ENCODE data around the gene RECQL5.
"Not testable (repeated sequence)": the region's sequence is repeated elsewhere in the genome, so short reads cannot be mapped to it uniquely, and the experiment has no call there.

Gene RECQL5

GRCh38 chr17:75601057-75601987 lies 65.6 kb downstream of the RECQL5 start:
- no peaks in the 10 kb centered on the region for H3K27me3 ChIP-seq (ENCODE audit: control insufficient read depth in 1 of 2, insufficient read depth in 2 of 2, low read length in 2 of 2)
- H3K27ac ChIP-seq (ENCODE audit: low read depth, low read length): no peak overlapping the region
- peaks cover 8 to 12% of the 10 kb centered on the region in 2 donors for H3K4me1 ChIP-seq (ENCODE audit: control insufficient read depth in 1 of 2, insufficient read depth in 2 of 2, low read length in 2 of 2)
- no peaks in the 10 kb centered on the region for H3K9me3 ChIP-seq (ENCODE audit: control insufficient read depth in 1 of 2, low read length in 2 of 2)
- H3K4me3 ChIP-seq (ENCODE audit: low read depth in 1 of 2, low read length in 2 of 2): no peak overlapping the region
- peak overlapping the region; percentile 1 to 18 for H3K9ac ChIP-seq (ENCODE audit: low read depth in 1 of 2, low read length in 2 of 2)
- no peaks in the 10 kb centered on the region for H3K36me3 ChIP-seq (ENCODE audit: control insufficient read depth in 1 of 2, insufficient read depth in 2 of 2, low read length in 2 of 2)

DNA sequence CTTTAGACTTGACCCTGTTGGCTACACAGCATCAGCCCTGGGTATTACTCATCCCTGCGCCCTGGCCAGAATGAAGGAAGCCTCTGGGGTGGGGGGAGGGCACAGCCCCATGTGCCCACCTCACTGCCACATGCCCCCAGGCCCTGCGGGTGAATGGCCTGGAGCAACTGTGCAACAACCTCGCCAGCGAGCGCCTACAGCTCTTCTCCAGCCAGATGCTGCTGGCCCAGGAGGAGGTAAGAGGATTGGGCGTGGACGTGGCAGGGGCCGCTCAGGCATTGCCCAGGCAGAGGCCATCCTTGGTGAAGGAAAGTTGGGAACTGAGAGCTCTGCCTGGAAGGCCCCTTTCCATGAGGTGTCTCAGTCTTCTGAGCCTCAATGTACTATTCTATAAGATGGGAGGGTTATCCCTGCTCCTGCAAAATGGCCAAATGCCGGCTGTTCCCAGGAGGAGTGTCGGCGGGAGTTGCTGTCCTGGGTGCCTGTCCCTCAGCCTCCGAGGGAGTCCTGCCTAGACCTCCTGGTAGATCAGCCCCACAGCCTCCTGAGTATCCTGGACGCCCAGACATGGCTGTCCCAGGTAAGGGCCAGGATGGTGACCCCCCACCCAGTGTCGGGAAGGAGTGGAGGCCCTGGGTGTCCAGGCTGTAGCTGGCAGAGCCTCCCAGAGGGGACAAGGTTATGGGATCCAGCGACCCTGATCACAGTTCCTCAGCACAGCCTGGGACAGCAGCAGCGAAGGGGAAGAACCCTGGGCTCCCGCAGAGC lies 70.5 kb downstream of the RECQL5 start:
- no peaks in the 10 kb centered on the region for H3K9me3 ChIP-seq (ENCODE audit: control insufficient read depth in 1 of 2, low read length in 2 of 2)
- no peak overlapping the region for H3K27ac ChIP-seq (ENCODE audit: low read depth, low read length)
- H3K36me3 ChIP-seq (ENCODE audit: control insufficient read depth in 1 of 2, insufficient read depth in 2 of 2, low read length in 2 of 2): no peaks in the 10 kb centered on the region
- H3K4me1 ChIP-seq (ENCODE audit: control insufficient read depth in 1 of 2, insufficient read depth in 2 of 2, low read length in 2 of 2): peaks cover 0 to 2% of the 10 kb centered on the region in 2 donors
- no peak overlapping the region for H3K4me3 ChIP-seq (ENCODE audit: low read depth in 1 of 2, low read length in 2 of 2)
- no peaks in the 10 kb centered on the region for H3K27me3 ChIP-seq (ENCODE audit: control insufficient read depth in 1 of 2, insufficient read depth in 2 of 2, low read length in 2 of 2)
- H3K9ac ChIP-seq (ENCODE audit: low read depth in 1 of 2, low read length in 2 of 2): no peak overlapping the region

GRCh38 chr17:75595920-75596313 lies 71.0 kb downstream of the RECQL5 start:
- Histone ChIP-seq H3K27ac (ENCODE audit: low read depth, low read length) (no peak overlapping the region), H3K9ac (ENCODE audit: low read depth in 1 of 2, low read length in 2 of 2) (no peak overlapping the region), H3K27me3 (ENCODE audit: control insufficient read depth in 1 of 2, insufficient read depth in 2 of 2, low read length in 2 of 2) (no peaks in the 10 kb centered on the region), H3K4me1 (ENCODE audit: control insufficient read depth in 1 of 2, insufficient read depth in 2 of 2, low read length in 2 of 2) (no peaks in the 10 kb centered on the region), H3K36me3 (ENCODE audit: control insufficient read depth in 1 of 2, insufficient read depth in 2 of 2, low read length in 2 of 2) (no peaks in the 10 kb centered on the region), H3K4me3 (ENCODE audit: low read depth in 1 of 2, low read length in 2 of 2) (no peak overlapping the region), H3K9me3 (ENCODE audit: control insufficient read depth in 1 of 2, low read length in 2 of 2) (no peaks in the 10 kb centered on the region)

DNA sequence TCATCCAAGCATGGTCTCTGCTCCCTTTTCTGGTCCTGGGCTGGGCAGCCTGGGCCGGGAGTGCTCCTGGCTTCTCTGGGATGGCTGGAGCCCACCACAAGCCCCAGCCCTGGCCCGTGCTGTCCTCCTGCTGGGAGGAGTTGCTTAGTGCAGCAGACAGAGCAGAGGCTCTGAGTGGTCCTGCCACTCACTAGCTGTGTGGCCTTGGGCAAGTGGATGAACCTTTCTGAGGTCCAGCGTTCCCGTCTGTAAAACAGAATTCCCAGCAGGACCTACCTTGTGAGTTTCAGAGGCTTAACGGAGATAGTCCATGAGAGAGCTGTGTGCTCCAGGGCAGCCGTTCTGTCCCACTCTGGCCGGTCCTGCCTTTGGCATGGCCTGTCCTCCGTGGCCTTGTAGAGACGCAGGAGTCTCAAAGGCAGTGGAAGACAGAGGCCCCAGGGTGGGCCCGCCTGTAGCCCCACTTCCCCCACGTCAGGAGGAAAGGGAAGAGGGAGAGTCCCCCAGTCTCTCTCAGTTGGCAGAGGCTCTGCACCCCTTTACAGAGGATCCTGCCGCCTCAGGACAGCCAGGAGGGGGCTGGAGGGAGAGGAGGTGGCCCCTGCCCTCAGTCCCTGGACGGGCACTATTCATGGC lies 71.6 kb downstream of the RECQL5 start:
- Histone ChIP-seq H3K36me3 (ENCODE audit: control insufficient read depth in 1 of 2, insufficient read depth in 2 of 2, low read length in 2 of 2) (no peaks in the 10 kb centered on the region), H3K9ac (ENCODE audit: low read depth in 1 of 2, low read length in 2 of 2) (no peak overlapping the region), H3K4me3 (ENCODE audit: low read depth in 1 of 2, low read length in 2 of 2) (no peak overlapping the region), H3K9me3 (ENCODE audit: control insufficient read depth in 1 of 2, low read length in 2 of 2) (no peaks in the 10 kb centered on the region), H3K27me3 (ENCODE audit: control insufficient read depth in 1 of 2, insufficient read depth in 2 of 2, low read length in 2 of 2) (no peaks in the 10 kb centered on the region), H3K27ac (ENCODE audit: low read depth, low read length) (no peak overlapping the region), H3K4me1 (ENCODE audit: control insufficient read depth in 1 of 2, insufficient read depth in 2 of 2, low read length in 2 of 2) (no peaks in the 10 kb centered on the region)

DNA sequence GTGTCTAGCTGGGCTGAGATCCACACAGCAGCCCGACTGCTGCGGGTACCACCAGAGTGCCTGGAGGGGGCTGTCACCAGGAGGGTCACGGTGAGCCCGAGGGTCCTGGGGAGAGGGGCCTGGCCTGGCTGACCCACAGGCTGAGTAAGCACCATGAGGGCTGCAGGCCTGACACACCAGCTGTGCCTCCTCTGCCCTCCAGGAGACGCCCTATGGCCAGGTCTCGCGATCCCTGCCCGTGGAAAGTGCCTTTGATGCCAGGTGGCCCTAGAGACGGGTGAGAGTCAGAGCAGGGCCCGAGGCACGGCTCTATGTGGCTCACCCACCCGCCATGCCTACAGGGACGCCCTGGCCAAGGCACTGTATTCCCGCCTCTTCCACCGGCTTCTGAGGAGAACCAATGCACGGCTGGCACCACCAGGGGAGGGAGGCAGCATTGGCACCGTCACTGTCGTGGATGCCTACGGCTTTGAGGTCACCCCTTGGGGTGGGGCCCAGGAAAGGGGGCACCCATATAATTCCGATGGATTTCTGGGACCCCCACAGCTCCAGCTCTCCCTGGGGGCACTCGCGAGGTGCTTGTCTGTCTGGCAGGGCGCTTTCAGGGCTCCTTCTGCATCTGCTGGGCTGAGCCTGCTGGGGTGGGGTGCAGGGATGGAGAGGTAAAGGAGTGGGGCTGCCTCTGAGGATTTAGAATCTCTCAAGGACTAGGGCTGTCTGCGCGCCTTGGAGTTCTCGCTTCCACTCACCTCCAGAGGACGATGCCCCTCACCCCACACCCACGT lies 72.3 kb downstream of the RECQL5 start:
- Histone ChIP-seq H3K36me3 (ENCODE audit: control insufficient read depth in 1 of 2, insufficient read depth in 2 of 2, low read length in 2 of 2) (no peaks in the 10 kb centered on the region), H3K9ac (ENCODE audit: low read depth in 1 of 2, low read length in 2 of 2) (no peak overlapping the region), H3K9me3 (ENCODE audit: control insufficient read depth in 1 of 2, low read length in 2 of 2) (no peaks in the 10 kb centered on the region)

DNA sequence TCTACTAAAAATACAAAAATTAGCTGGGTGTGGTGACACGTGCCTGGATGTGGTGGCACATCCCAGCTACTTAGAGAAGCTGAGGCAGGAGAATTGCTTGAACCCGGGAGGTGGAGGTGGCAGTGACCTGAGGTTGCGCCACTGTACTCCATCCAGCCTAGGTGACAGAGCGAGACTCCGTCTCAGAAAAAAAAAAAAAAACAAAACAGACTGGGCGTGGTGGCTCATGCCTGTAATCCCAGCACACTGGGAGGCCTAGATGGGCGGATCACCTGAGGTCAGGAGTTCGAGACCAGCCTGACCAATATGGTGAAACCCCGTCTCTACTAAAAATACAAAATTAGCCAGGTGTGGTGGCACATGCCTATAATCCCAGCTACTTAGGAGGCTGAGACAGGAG lies 73.5 kb downstream of the RECQL5 start:
- H3K36me3 ChIP-seq (ENCODE audit: control insufficient read depth in 1 of 2, insufficient read depth in 2 of 2, low read length in 2 of 2); H3K27me3 ChIP-seq (ENCODE audit: control insufficient read depth in 1 of 2, insufficient read depth in 2 of 2, low read length in 2 of 2); H3K4me1 ChIP-seq (ENCODE audit: control insufficient read depth in 1 of 2, insufficient read depth in 2 of 2, low read length in 2 of 2); H3K4me3 ChIP-seq (ENCODE audit: low read depth in 1 of 2, low read length in 2 of 2); H3K9ac ChIP-seq (ENCODE audit: low read depth in 1 of 2, low read length in 2 of 2); H3K9me3 ChIP-seq (ENCODE audit: control insufficient read depth in 1 of 2, low read length in 2 of 2); H3K27ac ChIP-seq (ENCODE audit: low read depth, low read length): not testable (repeated sequence)

More for the DNA sequence above, 72.3 kb downstream of the RECQL5 start:
- H3K4me3 ChIP-seq (ENCODE audit: low read depth in 1 of 2, low read length in 2 of 2): no peak overlapping the region
- no peak overlapping the region for H3K27ac ChIP-seq (ENCODE audit: low read depth, low read length)
- no peaks in the 10 kb centered on the region for H3K4me1 ChIP-seq (ENCODE audit: control insufficient read depth in 1 of 2, insufficient read depth in 2 of 2, low read length in 2 of 2)
- no peaks in the 10 kb centered on the region for H3K27me3 ChIP-seq (ENCODE audit: control insufficient read depth in 1 of 2, insufficient read depth in 2 of 2, low read length in 2 of 2)

DNA sequence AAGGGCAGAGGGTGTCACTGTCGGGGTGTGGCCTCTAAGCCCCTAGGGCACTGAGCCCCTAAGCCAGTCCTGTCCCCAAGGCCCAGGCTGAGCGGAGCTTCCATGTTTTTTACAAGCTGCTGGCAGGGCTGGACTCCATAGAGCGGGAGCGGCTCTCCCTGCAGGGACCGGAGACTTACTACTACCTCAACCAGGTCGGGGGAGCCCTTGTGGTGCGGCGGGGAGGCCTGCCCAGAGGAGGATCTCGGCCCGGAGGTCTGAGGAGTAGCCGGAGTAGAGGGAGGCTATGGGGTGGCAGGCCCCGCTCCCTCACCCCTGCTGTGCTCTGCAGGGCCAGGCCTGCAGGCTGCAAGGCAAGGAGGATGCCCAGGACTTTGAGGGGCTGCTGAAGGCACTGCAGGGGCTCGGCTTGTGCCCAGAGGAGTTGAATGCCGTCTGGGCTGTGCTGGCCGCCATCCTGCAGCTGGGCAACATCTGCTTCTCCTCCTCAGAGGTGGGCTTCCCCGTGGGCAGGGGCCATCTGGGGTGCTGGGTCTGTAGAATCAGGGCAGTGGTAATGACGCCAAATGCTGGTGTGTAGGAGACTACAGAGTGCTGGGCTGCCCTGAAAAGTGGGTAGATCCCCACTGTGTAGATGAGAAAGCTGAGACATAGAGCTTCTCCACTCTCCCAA lies 74.5 kb downstream of the RECQL5 start:
- no peaks in the 10 kb centered on the region for H3K36me3 ChIP-seq (ENCODE audit: control insufficient read depth in 1 of 2, insufficient read depth in 2 of 2, low read length in 2 of 2)
- H3K4me1 ChIP-seq (ENCODE audit: control insufficient read depth in 1 of 2, insufficient read depth in 2 of 2, low read length in 2 of 2): peaks cover 1 to 3% of the 10 kb centered on the region in 2 donors
- H3K9me3 ChIP-seq (ENCODE audit: control insufficient read depth in 1 of 2, low read length in 2 of 2): no peaks in the 10 kb centered on the region
- no peak overlapping the region for H3K9ac ChIP-seq (ENCODE audit: low read depth in 1 of 2, low read length in 2 of 2)
- H3K27me3 ChIP-seq (ENCODE audit: control insufficient read depth in 1 of 2, insufficient read depth in 2 of 2, low read length in 2 of 2): no peaks in the 10 kb centered on the region
- no peak overlapping the region for H3K27ac ChIP-seq (ENCODE audit: low read depth, low read length)
- no peak overlapping the region for H3K4me3 ChIP-seq (ENCODE audit: low read depth in 1 of 2, low read length in 2 of 2)

GRCh38 chr17:75591722-75592302 lies 75.1 kb downstream of the RECQL5 start:
- Histone ChIP-seq H3K4me1 (ENCODE audit: control insufficient read depth in 1 of 2, insufficient read depth in 2 of 2, low read length in 2 of 2) (peaks cover 3 to 4% of the 10 kb centered on the region in 2 donors), H3K9ac (ENCODE audit: low read depth in 1 of 2, low read length in 2 of 2) (no peak overlapping the region), H3K36me3 (ENCODE audit: control insufficient read depth in 1 of 2, insufficient read depth in 2 of 2, low read length in 2 of 2) (no peaks in the 10 kb centered on the region), H3K27me3 (ENCODE audit: control insufficient read depth in 1 of 2, insufficient read depth in 2 of 2, low read length in 2 of 2) (no peaks in the 10 kb centered on the region), H3K4me3 (ENCODE audit: low read depth in 1 of 2, low read length in 2 of 2) (no peak overlapping the region), H3K9me3 (ENCODE audit: control insufficient read depth in 1 of 2, low read length in 2 of 2) (no peaks in the 10 kb centered on the region), H3K27ac (ENCODE audit: low read depth, low read length) (no peak overlapping the region)
